NCI-H2029 (cell line): ENCODE data around the gene PLXDC1.
A peak's percentile ranks its signal among the peaks of the same experiment; 100 is the strongest.
"Not testable (repeated sequence)": the region's sequence is repeated elsewhere in the genome, so short reads cannot be mapped to it uniquely, and the experiment has no call there.

Source experiments
- DNase-seq: peaks from one replicate; lab custom pipeline; 2025; lab: John Stamatoyannopoulos, UW

The PLXDC1 gene

DNA sequence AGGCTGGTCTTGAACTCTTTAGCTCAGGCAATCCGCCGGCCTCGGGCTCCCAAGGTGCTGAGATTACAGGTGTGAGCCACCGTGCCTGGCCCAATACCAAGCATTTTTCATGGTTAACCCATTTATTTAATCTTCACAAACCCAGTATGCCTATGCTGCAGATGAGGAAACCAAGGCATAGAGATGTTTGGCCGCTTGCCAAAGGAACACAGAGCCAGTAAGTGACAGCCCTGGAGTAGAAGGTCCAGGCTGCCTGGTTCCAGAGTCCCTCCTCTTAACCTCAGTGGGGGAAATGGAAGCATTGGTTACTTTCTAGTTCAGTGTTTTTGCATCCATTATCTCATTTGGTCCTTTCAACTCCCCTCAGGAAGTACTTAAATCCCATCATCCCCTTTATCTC lies 29.9 kb upstream of the PLXDC1 start:
- DNase-seq: no peak

DNA sequence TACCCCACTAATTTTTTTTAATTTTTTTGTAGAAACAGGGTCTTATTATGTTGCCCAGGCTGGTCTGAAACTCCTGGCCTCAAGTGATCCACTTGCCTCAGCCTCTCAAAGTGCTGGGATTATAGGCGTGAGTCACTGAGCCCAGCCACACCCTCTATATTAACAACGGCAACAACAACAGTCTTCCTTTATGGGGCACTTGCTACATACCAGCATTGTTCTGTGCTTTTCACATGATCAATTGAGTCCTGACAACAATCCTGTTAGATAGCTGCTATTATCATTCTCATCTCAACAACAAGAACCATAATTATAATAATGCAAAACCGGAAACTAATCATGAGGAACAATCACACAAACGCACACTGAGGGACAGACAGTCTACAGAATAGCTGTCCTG lies 27.1 kb upstream of the PLXDC1 start:
- DNase-seq: no peak

DNA sequence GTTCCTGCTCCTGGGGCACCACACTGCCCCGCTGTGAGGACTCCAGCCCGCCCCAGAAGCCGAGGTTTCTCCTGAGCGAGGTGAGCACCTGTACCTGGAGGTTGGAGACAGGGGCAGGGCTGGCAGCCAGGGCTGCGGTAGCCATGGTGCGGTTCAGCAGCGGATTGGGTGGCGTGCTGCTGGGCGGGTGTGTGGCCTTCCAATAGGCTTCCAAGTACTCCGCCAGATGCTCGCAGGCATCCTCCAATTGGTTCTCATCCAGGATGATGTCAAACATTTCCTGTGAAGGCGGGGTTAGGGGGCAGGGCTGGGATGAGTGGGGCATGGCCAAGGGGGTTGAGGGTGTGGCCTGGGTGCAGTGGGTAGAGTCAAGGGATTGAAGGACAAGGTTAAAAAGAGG lies 25.8 kb upstream of the PLXDC1 start:
- DNase-seq: peak; percentile 89

DNA sequence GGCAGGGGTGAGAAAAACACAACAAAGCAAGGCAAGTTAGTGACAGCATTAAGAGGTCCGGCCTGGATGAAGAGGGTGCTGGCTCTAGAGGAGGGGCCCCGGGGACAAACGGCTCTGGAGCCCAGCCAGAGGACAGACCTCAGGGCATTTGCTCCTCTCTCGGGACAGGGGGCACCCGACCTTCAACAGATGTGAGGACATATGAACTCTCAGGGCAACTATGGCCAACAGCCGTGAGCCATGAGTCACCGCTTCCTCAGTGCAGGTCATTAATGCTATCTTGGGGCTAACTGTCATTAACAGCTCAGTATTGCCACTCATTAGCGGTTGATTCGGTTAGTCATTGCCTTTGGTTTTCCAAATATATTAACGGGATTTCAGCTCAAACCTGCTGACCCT lies 24.3 kb upstream of the PLXDC1 start:
- no peak for DNase-seq

DNA sequence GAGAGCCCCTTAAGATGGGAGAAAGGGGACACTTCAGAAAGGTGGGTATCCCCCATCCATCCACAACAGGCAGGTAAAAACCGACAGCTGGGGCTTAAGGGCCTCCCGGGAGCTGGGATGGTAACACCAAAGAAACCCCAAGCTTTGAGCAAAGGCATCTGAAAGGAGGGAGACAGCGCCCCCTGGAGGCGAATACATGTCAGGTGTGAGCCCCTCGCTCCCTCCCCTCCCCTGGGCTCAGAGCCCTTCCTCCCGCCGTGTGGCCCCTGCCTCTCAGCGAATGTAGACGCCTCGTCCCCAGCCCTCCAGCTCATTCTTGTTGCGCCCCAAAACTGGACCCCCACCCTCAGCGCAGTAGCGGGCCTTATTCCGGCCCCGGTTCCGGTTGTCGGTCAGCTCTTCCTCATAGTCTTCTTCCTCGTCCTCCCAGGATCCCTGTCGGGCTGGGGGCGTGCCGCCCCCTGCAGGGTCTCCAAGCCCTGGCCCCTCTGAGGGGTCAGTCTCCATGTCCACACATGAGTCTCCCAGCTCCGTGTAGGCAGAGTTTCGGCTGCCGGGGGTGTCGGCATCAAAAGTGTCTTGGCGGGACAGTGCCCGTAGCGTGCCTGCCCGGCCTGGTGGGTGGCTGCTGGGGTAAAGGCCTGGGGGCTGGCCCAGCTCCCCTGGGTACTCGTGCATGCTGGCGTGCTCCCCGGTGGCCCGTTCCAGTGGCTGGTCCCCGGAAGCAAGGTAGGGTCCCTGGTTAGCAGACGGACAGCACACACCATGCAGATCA lies 23.7 kb upstream of the PLXDC1 start:
- peak; percentile 38 for DNase-seq

DNA sequence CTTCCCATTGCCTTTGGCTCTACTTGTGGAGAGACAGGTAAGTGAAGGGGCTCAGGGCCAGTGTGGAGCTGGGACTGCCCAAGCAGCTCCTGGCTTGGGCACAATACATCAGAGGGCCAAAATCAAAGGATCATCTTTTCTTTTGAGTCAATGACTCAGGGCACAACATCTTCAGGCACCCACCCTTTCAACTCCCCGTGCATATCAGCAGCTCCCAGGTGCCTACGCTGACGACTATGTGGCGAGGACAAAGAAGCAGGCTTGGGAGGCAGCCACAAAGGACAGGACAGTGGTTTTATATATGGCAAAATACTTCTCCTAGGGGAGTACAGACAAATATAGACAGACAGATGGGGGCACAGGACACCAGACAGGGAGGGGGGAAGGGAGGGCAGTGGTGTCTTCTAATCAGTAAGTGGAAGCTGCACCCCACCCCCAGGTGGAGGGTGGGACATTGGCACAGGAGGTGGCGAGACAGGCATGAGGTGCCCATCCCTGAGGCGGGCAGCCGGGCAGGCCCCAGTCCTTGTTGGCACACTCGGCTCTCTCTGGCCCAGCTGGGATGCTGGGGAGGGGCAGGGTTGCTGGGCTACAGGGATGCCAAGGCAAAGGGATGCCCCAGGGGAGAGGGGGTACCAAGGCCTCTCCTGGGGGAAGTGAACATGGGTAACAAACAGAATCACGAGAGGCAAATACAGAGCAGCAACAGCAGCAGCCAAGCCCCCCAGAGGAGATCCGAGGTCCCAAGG lies 22.3 kb upstream of the PLXDC1 start:
- no peak for DNase-seq

DNA sequence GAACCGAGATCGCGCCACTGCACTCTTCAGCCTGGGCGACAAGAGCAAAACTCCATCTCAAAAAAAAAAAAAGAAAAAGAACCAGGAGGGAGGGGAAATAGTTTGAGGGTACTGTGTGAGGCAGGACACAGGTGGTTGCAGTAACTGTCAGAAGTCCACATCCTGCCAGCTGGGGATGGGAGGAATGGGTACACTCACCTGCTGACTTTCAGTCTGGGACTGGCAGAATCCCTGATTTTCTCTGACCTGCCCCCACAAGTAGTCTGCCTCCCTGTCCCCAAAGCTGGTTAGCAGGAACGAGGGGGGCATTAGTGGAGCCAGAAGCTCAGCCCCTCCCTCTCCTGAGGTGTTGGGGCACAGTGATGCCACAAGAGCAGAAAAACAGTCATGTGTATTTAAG lies 21.6 kb upstream of the PLXDC1 start:
- no peak for DNase-seq

DNA sequence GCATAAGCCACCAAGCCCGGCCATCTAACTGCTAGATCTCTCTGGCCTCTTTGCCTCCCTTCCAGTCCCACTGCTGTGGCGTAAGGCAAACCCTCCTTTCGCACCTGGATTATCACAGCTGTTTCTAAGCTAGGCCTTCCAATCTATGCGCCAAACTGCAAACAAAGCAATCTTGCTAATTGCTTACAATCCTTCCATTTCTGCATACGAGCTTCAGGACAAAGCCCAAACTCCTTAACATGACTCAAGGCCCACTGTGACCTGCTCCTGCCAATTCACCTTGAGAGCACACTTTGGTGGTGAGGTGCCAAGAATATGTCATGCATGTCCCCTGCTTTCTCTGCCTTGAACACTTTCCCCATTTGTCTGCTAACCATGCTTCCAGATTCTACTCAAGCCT lies 20.5 kb upstream of the PLXDC1 start:
- DNase-seq: no peak

DNA sequence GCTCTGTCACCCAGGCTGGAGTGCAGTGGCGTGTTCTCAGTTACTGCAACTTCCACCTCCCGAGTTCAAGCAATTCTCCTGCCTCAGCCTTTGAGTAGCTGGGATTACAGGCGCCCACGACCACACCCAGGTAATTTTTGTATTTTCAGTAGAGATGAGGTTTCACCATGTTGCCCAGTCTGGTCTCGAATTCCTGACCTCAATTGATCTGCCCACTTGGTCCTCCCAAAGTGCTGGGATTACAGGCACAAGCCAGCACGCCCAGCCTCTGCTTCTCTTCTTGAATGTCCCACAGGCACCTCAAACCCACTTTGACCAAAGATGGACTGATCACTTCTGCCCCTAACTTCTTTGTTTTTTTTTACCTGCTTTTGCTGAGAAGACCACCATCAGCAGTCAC lies 19.1 kb upstream of the PLXDC1 start:
- DNase-seq: no peak

DNA sequence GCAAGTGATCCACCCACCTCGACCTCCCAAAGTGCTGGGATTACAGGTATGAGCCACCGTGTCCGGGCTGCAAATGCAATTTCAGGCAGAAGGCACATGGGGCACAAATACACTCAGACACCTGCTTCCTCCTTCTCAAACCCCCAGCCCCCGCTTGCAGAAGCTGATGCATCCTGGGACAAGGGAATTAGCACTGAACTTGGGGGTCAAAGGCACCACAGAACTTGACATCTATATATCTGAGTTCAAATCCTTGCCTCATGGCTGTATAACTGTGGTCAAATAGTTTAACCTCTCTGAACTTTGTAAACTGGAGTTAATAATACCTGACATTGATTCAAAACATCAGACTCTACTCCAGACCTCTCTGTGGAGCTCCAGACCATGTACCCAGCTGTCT lies 18.7 kb upstream of the PLXDC1 start:
- DNase-seq: no peak

DNA sequence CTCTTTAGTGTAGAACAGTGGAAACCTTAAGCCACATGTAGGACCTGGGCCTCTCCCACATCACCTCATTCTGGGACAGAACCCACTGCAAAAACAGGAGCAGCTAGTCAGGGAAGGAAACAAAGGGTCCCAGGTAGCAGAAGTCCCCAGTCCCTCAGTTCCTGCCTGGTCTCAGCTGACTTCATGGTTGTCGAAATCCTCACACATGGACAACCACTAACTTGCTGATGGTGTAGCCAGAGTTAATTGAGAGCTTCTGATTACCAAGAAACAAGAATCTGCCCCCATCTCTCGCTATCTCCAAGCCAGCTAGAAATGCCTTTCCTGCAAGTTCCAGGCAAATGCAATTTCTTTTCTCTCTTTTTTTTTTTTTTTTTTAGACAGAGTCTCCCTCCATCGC lies 18.1 kb upstream of the PLXDC1 start:
- DNase-seq: no peak

DNA sequence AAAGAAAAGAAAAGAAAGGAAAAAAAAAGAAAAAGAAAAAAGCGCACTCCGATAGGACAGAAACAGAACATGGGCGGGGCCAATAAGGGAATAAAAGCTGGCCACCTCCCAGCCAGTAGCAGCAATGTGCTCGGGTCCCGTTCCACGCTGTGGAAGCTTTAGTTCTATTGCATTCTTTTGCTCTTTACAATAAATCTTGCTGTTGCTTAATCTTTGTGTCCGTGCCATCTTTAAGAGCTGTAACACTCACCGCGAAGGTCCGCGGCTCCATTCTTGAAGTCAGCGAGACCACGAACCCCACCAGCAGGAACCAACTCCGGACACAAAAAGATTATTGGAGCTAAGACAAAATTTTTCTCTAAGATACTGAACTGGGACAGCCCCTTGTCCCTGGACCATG lies 17.7 kb upstream of the PLXDC1 start:
- no peak for DNase-seq

DNA sequence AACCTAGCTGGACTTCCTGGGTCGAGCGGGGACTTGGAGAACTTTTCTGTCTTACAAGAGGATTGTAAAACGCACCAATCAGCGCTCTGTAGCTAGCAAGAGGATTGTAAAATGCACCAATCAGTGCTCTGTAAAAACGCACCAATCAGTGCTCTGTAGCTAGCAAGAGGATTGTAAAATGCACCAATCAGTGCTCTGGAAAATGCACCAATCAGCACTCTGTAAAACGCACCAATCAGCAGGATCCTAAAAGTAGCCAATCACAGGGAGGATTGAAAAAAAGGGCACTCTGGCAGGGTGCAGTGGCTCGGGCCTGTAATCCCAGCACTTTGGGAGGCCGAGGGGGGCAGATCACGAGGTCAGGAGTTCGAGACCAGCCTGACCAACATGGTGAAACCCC lies 17.1 kb upstream of the PLXDC1 start:
- DNase-seq: not testable (repeated sequence)

DNA sequence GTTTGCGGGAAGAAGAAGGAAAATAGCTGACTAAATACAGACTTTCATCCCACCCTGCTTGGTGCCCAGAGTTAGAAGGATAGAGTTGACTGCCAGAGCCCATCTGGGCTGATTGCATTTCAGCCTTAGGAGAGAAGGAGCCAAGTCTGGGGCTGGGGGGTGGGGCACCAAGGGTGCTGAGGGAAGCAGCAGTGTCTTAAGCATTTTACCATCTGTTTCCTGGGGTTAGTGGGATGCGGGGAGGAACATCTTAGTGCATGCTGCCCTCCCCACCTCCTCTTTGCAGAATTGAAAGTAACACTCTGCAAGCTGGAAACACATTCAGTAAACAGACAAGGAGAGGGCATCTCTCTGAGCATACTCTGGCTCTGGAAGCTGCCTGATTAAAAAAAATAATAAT lies 16.0 kb upstream of the PLXDC1 start:
- no peak for DNase-seq

DNA sequence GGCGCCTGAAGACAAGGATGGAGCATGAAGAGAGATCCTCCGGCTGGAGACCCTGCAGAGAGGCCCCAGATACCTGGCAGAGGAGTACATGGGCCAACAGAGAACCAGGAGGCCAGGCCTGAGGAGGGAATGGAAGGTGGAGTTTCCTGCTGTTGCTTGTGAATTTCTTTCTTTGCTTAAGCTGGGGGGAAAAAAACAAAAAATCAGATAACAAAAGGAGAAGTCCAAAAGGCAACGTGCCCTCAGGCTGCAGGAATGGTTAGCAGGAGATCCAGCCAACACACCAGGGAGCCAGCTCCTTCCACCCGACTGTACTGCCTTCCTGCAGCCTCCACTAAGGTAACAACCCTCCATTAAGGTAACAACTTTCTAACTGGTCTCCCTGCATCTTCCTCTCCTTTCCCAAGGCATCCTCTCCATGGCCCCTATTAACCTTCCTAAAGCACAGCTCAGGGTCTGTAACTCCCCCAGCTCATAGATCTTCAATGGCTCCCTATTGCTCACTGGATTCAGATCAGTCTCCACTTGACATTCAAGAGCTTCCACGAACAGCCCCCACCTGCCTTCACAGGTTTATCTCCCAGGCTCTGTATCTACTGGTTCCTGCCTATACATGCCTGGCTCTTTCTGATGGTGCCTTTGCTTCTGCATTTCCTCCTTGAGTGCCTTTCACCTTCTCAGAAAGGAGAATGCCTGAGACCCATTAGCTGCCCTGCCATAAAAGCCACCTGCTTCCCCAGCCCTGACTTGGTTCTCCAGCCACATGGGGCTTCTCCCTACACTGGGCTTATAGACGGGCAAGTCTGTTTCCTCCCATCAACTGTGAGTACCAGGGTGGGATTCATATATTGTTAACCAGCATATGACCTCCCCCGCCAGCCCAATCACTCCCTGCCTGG lies 15.2 kb upstream of the PLXDC1 start:
- DNase-seq: no peak

DNA sequence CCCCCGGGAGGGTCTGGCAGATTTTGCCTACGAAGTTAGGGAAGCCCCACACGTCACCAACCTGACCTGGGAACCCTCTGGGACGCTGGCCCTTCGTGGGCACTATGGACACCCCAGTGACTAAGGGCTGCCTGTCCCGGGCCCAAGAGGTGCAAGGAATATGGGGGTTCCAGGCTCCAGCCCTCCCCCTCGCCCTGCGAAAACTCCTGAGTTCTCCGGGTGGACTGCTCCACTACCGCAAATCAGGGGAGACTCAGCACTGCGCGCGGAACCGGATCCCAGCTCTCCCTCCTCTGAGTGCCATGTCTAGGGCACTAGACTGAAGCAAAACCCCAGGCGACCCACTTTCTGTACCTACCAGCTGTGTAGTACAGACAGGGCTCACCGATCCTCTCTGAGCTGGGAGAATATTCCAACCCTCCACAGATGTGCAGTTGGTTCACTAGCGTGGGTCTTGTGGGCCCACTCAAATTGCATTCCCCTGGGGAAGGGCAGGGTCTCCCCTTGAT lies 14.5 kb upstream of the PLXDC1 start, which contains the start of gene ARL5C:
ARL5C (minus strand) TSS at position 321 of the 509 bp plus-strand sequence. CDS start 401 bp downstream, outside the sequence.
- no peak for DNase-seq

DNA sequence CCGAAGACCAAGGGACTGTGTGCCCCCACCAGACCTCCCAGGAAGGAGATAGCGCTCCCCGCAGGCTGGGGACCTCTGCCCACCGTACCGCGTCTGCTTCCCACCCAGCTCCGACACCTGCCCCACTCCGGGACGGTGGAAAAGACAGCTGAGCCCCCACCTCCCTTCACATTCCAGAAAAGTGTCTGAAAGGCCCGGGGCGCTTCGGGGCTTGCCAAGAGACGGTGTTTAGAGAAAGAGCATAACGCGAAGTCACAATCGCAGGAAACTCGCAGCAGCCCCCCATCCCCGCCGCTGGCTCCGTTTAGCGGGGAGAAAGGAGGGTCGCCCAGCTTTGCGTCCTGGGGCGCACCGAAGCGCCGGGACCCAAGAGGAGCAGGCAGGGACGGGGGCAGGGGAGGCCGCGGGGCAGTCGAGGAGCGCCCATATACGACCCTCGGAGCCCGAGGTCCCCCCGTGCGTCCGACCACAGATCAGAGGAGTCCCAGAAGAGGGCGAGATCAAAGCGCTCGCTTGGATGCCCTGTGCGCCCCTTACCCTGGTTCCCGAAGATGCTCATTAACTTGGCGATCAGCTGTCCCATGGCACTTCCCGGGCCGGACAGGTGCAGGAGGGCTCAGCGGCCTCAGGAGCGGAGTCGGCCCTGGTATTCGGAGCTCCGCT lies 13.9 kb upstream of the PLXDC1 start:
- DNase-seq: no peak

DNA sequence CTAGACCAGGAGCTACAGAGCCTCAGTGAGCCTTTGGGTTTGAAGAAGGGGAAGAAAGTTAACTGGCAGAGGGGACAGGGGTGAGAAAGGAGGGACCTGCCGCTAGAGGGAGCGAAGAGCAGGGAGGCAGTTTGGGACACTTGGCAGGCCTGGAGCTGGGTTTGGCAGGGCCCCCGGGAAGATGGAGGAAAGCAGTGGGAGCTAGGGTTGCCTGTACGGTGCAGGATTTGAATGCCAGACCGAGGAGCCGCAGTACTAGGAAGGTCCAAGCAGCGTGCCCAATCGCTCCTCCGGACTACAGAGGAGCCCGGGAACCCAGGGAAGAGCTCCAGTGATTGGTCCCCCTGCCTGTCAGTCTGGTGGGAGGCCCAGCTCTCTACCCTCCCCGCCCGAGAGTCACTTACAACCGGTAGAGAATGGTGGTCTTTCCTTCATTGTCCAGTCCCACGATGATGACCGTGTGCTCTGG lies 13.3 kb upstream of the PLXDC1 start:
- peak; percentile 45 for DNase-seq

DNA sequence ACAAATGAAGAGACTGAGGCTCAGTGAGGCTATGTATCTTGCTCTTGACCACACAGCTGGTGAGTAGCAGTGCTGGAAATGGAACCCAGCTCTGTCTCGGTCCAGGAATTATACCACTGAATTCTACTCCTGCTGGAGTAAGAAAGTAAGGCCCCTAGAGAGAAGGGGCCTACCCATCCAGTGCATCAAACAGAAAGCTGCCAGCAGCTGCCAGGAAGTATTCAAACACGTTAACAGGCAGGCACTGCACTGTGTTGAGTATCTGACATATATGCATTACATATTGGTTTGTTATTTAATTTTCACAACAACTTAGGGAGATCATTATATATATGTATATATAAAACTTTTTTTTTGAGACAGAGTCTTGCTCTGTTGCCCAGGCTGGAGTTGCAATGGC lies 10.5 kb upstream of the PLXDC1 start:
- no peak for DNase-seq

DNA sequence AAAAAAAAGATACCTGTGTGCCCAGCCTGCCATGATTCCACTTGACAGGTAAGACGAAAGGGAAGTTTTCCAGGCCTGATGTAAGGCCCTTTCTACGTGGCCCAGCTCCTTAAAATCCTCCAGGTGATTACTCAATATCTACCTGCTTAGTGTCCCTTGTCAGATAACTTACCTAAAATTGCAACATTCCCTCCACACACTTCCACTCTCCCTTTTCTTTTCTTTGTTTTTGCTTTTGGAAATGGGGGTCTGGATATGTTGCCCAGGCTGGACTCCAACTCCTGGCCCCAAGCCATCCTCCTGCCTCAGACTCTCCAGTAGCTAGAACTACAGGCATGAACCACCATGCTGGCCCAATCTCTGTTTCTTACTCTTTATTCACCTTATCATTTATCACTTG lies 7.2 kb upstream of the PLXDC1 start:
- no peak for DNase-seq

DNA sequence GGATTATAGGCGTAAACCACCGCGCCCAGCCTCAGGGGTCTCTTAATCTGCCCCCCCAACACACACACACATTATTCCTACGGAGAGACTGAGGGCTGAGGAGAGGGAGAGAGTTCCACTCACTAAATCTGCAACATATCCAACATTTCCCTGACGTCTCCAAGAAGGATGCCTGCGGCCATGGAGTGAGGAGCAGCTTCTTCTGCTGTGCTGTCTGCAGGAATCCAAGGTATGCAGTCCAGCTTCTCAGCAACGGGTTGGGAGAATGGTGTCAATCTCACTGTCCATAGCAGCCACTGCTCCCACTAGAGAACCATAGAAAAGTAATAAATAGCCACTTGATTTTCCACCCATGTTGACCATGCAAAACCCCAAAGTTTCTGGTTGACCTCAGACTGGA lies 5.1 kb upstream of the PLXDC1 start:
- DNase-seq: no peak

DNA sequence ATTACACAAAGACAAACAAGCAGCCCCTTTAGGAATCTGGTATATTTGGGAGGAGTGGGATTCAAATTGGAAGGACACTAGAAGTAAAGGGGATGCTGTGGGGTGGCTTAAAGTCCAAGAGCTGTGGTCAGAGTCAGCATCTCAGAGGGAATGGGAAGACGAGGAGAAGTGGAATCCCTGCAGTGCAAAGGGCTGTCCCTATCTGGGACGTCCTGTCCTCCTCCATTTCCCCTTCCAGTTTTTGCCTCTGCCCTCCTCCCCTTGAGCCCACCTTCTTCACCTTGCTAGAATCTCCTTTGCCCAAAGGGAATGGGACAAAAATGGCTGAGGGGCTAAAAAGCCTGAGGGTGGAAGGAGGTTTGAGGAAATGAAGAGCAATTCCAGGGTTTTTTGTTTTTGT lies 4.2 kb upstream of the PLXDC1 start:
- DNase-seq: no peak
